ENCODE results near the gene BLOC1S4. TPM values are rescaled to one million over a fixed set of nuclear protein-coding genes. Genes with fewer than 3 reads are reported as not detected.

BLOC1S4 gene
- total RNA-seq, 2 donors from 2014 or later: 18.8 to 26.5 TPM

DNA sequence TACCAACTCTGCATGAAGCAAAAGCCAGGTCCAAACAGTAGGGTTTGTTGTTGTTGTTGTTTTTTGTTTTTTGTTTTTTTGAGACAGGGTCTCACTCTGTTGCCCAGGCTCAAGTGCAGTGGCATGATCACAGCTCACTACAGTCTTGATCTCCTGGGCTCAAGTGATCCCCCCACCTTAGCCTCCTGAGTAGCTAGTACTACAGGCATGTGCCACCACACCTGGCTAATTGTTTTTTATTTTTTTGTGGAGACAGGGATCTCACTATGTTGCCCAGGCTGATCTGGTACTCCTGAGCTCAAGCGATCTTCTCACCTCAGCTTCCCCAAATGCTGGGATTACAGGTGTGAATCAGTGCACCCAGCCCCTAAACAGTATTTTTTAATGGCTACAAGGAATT is 16.1 kb upstream of the BLOC1S4 start:
- Mint-ChIP-seq H3K27ac (no peak overlapping the region), H3K27me3 (ENCODE audit: insufficient read depth) (no peaks in the 10 kb centered on the region), H3K4me3 (no peak overlapping the region), H3K9me3 (peaks cover 35% of the 10 kb centered on the region), H3K36me3 (ENCODE audit: low read depth) (peaks cover 52% of the 10 kb centered on the region), H3K4me1 (no peaks in the 10 kb centered on the region)
- Histone ChIP-seq H3K4me3 (ENCODE audit: low read length) (no peak overlapping the region), H3K27ac (ENCODE audit: low read depth, low read length) (no peak overlapping the region), H3K4me1 (ENCODE audit: control insufficient read depth, insufficient read depth, low read length) (no peaks in the 10 kb centered on the region), H3K9me3 (ENCODE audit: control insufficient read depth, low read length) (peaks cover 25% of the 10 kb centered on the region), H3K9ac (ENCODE audit: extremely low read depth, low read length, poor library complexity, severe bottlenecking) (no peak overlapping the region), H3K36me3 (ENCODE audit: control insufficient read depth, insufficient read depth, low read length) (peaks cover 47% of the 10 kb centered on the region), H3K27me3 (ENCODE audit: control insufficient read depth, insufficient read depth, low read length, poor library complexity, severe bottlenecking) (no peaks in the 10 kb centered on the region)
- no peak for DNase-seq
- WGBS, 2 experiments (ENCODE audit: insufficient coverage in 1 of 2, insufficient read length in 1 of 2): 88 to 100% methylated on average over 1 of the region's 1 CpG
- TF ChIP-seq, protein P1, sequence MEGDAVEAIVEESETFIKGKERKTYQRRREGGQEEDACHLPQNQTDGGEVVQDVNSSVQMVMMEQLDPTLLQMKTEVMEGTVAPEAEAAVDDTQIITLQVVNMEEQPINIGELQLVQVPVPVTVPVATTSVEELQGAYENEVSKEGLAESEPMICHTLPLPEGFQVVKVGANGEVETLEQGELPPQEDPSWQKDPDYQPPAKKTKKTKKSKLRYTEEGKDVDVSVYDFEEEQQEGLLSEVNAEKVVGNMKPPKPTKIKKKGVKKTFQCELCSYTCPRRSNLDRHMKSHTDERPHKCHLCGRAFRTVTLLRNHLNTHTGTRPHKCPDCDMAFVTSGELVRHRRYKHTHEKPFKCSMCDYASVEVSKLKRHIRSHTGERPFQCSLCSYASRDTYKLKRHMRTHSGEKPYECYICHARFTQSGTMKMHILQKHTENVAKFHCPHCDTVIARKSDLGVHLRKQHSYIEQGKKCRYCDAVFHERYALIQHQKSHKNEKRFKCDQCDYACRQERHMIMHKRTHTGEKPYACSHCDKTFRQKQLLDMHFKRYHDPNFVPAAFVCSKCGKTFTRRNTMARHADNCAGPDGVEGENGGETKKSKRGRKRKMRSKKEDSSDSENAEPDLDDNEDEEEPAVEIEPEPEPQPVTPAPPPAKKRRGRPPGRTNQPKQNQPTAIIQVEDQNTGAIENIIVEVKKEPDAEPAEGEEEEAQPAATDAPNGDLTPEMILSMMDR (conservative IDR thresholded peaks at IDR 0.05): no peak

DNA sequence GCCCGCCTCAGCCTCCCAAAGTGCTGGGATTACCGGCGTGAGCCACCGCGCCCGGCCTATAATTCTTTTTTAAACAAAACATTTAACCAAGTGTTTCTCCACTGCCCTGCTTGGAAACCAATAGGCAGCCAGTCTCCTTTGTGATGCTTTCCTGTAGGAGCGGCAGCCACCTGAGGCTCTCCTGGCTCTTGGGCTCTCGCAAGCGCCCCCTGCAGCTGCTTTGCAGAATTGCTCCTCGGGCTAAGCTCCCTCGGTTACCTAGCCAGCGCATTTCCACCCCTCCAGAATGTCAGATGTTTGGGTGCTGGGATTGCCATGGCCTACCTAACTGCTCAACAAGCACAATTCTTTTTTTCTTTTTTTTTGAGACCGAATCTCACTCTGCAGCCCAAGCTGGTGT is 14.6 kb upstream of the BLOC1S4 start:
- H3K9me3 ChIP-seq (ENCODE audit: control insufficient read depth, low read length): peaks cover 37% of the 10 kb centered on the region
- WGBS, 2 experiments (ENCODE audit: insufficient coverage in 1 of 2, insufficient read length in 1 of 2): 78 to 80% methylated on average over 7 to 13 of the region's 13 CpGs
- no peaks in the 10 kb centered on the region for H3K4me1 ChIP-seq (ENCODE audit: control insufficient read depth, insufficient read depth, low read length)
- H3K27ac ChIP-seq (ENCODE audit: low read depth, low read length): no peak overlapping the region
- H3K27me3 ChIP-seq (ENCODE audit: control insufficient read depth, insufficient read depth, low read length, poor library complexity, severe bottlenecking): no peaks in the 10 kb centered on the region
- H3K9ac ChIP-seq (ENCODE audit: extremely low read depth, low read length, poor library complexity, severe bottlenecking): no peak overlapping the region
- Mint-ChIP-seq H3K27me3 (ENCODE audit: insufficient read depth) (no peaks in the 10 kb centered on the region), H3K4me1 (no peaks in the 10 kb centered on the region), H3K4me3 (no peak overlapping the region), H3K27ac (no peak overlapping the region), H3K36me3 (ENCODE audit: low read depth) (peaks cover 67% of the 10 kb centered on the region), H3K9me3 (peaks cover 37% of the 10 kb centered on the region)
- peak; percentile 91 for DNase-seq
- H3K4me3 ChIP-seq (ENCODE audit: low read length): no peak overlapping the region
- TF ChIP-seq, protein P1 (conservative IDR thresholded peaks at IDR 0.05): peak; percentile 75
- peaks cover 60% of the 10 kb centered on the region for H3K36me3 ChIP-seq (ENCODE audit: control insufficient read depth, insufficient read depth, low read length)

DNA sequence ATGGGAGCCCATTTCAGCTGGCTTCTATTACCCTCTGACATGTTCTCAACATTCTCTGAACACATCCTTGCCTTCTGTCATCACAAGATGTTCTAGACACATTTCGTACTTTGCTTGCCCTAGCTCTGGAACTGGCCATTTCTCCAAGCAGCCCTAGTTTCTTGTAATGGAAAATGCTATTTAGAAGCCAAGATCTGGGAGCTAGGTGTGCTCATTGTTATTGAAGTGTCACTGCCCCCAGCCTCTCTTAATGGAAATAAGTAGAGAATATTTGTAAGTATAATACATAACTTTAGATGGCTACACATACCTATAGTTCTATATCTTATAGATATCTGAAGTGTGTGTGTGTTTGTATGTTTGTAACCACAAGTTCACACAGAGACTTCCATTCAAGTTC is 13.2 kb upstream of the BLOC1S4 start:
- Histone ChIP-seq H3K27me3 (ENCODE audit: control insufficient read depth, insufficient read depth, low read length, poor library complexity, severe bottlenecking) (no peaks in the 10 kb centered on the region), H3K36me3 (ENCODE audit: control insufficient read depth, insufficient read depth, low read length) (peaks cover 74% of the 10 kb centered on the region), H3K4me1 (ENCODE audit: control insufficient read depth, insufficient read depth, low read length) (no peaks in the 10 kb centered on the region), H3K27ac (ENCODE audit: low read depth, low read length) (no peak overlapping the region), H3K9me3 (ENCODE audit: control insufficient read depth, low read length) (peaks cover 37% of the 10 kb centered on the region), H3K4me3 (ENCODE audit: low read length) (no peak overlapping the region), H3K9ac (ENCODE audit: extremely low read depth, low read length, poor library complexity, severe bottlenecking) (no peak overlapping the region)
- no peak for DNase-seq
- peaks cover 40% of the 10 kb centered on the region for H3K9me3 Mint-ChIP-seq
- H3K4me3 Mint-ChIP-seq: no peak overlapping the region
- no peak overlapping the region for H3K27ac Mint-ChIP-seq
- 0% methylated on average over 1 of the region's 1 CpG for WGBS, 2 experiments (ENCODE audit: insufficient coverage in 1 of 2, insufficient read length in 1 of 2)
- peaks cover 5% of the 10 kb centered on the region for H3K4me1 Mint-ChIP-seq
- peaks cover 77% of the 10 kb centered on the region for H3K36me3 Mint-ChIP-seq (ENCODE audit: low read depth)
- TF ChIP-seq, protein P1 (conservative IDR thresholded peaks at IDR 0.05): no peak
- no peaks in the 10 kb centered on the region for H3K27me3 Mint-ChIP-seq (ENCODE audit: insufficient read depth)

All from endodermal cell (in vitro differentiated cells).